Measurements from ENCODE around the gene FBXL17.

DNA sequence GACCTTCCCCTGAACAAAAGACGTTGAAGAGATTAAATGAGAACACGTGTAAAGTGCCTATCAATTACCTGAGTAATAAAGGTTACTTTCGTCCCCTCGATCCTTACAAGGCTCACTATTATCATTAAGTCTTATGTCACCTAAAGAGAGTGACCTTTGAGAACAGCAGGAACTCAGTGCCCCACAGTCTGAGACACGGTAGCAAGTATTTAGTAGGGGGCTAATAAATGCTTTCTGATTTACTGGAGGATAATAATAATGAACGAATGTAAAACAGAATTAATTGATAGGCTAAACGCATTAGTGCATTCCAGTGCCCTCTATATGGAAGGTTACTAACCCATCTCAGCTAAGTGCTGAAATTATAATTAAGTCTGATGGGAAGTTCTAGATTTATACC, 199.9 kb downstream of the FBXL17 start:
- TF ChIP-seq, protein P1, sequence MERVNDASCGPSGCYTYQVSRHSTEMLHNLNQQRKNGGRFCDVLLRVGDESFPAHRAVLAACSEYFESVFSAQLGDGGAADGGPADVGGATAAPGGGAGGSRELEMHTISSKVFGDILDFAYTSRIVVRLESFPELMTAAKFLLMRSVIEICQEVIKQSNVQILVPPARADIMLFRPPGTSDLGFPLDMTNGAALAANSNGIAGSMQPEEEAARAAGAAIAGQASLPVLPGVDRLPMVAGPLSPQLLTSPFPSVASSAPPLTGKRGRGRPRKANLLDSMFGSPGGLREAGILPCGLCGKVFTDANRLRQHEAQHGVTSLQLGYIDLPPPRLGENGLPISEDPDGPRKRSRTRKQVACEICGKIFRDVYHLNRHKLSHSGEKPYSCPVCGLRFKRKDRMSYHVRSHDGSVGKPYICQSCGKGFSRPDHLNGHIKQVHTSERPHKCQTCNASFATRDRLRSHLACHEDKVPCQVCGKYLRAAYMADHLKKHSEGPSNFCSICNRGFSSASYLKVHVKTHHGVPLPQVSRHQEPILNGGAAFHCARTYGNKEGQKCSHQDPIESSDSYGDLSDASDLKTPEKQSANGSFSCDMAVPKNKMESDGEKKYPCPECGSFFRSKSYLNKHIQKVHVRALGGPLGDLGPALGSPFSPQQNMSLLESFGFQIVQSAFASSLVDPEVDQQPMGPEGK (CRISPR knock-in tag; IDR thresholded peaks at IDR 0.05; ENCODE audit: borderline replicate concordance), result no peak
- TF ChIP-seq ATF1 (CRISPR knock-in tag; IDR thresholded peaks at IDR 0.05) (no peak), ATF1 (tag; IDR thresholded peaks at IDR 0.05) (no peak), CEBPB (tag; IDR thresholded peaks at IDR 0.05) (no peak), THRAP3 (IDR thresholded peaks at IDR 0.05; ENCODE audit: borderline replicate concordance) (no peak)
- TF ChIP-seq, protein P2, sequence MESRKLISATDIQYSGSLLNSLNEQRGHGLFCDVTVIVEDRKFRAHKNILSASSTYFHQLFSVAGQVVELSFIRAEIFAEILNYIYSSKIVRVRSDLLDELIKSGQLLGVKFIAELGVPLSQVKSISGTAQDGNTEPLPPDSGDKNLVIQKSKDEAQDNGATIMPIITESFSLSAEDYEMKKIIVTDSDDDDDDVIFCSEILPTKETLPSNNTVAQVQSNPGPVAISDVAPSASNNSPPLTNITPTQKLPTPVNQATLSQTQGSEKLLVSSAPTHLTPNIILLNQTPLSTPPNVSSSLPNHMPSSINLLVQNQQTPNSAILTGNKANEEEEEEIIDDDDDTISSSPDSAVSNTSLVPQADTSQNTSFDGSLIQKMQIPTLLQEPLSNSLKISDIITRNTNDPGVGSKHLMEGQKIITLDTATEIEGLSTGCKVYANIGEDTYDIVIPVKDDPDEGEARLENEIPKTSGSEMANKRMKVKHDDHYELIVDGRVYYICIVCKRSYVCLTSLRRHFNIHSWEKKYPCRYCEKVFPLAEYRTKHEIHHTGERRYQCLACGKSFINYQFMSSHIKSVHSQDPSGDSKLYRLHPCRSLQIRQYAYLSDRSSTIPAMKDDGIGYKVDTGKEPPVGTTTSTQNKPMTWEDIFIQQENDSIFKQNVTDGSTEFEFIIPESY (CRISPR knock-in tag; IDR thresholded peaks at IDR 0.05), result no peak

Data from K562 (cell line).